ENCODE data around the gene ANKS1A. TPM values are rescaled to one million over a fixed set of nuclear protein-coding genes. Genes with fewer than 3 reads are reported as not detected.
A peak's percentile ranks its signal among the peaks of the same experiment; 100 is the strongest.

ANKS1A gene
- polyA plus RNA-seq, 1 of the 3 experiments (the other 2 are of a cell fraction), result 7.6 TPM

GRCh38 chr6:34951731-34952130 lies 62.7 kb downstream of the ANKS1A start:
- Histone ChIP-seq H2AFZ (ENCODE audit: low read depth) (no peak overlapping the region), H3K27ac (ENCODE audit: low read depth in 2 of 2, low read length in 1 of 2) (no peak overlapping the region), H3F3A (replicated peaks; ENCODE audit: insufficient read depth) (no peaks in the 10 kb centered on the region), H3K9me3 (no peaks in the 10 kb centered on the region), H3K4me3 (ENCODE audit: low read depth in 2 of 2, low read length in 1 of 2) (no peak overlapping the region), H3K4me1 (ENCODE audit: control insufficient read depth in 1 of 2, insufficient read depth in 2 of 2, low read depth in 1 of 2, low read length in 1 of 2) (peaks cover 4 to 6% of the 10 kb centered on the region in 2 experiments; a peak in 3 of 4 replicates), H4K20me1 (ENCODE audit: insufficient read depth) (no peaks in the 10 kb centered on the region; the same call in 1 of the 2 replicates), H3K9ac (no peak overlapping the region), H3K4me2 (no peak overlapping the region), H3K27me3 (ENCODE audit: insufficient read depth) (no peaks in the 10 kb centered on the region), H3K36me3 (replicated peaks in 1 of 2; ENCODE audit: control insufficient read depth in 1 of 2, insufficient read depth in 2 of 2, low read length in 1 of 2) (no peaks in the 10 kb centered on the region), H3K79me2 (ENCODE audit: insufficient read depth) (0 out of 2 replicates have a peak, but pooled peaks cover 3% of the 10 kb centered on the region), H3K9me2 (no peaks in the 10 kb centered on the region)
- no peak for DNase-seq
- CTCF ChIA-PET, result no interaction called here
- POLR2A ChIA-PET, result no interaction called here
- TF ChIP-seq SMC3 (IDR thresholded peaks at IDR 0.05; ENCODE audit: low read depth, low read length) (no peak), RXRA (IDR thresholded peaks at IDR 0.05; ENCODE audit: borderline replicate concordance, low read depth) (no peak), RAD21 (IDR thresholded peaks at IDR 0.05; ENCODE audit: low read length) (no peak), GATA2 (CRISPR knock-in tag; IDR thresholded peaks at IDR 0.05) (no peak)
- TF ChIP-seq, protein P1, sequence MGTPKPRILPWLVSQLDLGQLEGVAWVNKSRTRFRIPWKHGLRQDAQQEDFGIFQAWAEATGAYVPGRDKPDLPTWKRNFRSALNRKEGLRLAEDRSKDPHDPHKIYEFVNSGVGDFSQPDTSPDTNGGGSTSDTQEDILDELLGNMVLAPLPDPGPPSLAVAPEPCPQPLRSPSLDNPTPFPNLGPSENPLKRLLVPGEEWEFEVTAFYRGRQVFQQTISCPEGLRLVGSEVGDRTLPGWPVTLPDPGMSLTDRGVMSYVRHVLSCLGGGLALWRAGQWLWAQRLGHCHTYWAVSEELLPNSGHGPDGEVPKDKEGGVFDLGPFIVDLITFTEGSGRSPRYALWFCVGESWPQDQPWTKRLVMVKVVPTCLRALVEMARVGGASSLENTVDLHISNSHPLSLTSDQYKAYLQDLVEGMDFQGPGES (IDR thresholded peaks at IDR 0.05; ENCODE audit: low read depth, low read length), result no peak
- TF ChIP-seq, protein P2, sequence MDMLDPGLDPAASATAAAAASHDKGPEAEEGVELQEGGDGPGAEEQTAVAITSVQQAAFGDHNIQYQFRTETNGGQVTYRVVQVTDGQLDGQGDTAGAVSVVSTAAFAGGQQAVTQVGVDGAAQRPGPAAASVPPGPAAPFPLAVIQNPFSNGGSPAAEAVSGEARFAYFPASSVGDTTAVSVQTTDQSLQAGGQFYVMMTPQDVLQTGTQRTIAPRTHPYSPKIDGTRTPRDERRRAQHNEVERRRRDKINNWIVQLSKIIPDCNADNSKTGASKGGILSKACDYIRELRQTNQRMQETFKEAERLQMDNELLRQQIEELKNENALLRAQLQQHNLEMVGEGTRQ (IDR thresholded peaks at IDR 0.05; ENCODE audit: borderline replicate concordance, low read depth, low read length), result no peak
- 97% methylated on average over 4 of the region's 4 CpGs for WGBS (ENCODE audit: low lambda C conversion rate)

- POLR2A ChIA-PET, result no interaction called here
- Histone ChIP-seq H3K9me2 (no peaks in the 10 kb centered on the region), H3K4me3 (ENCODE audit: low read depth in 2 of 2, low read length in 1 of 2) (no peak overlapping the region), H3K4me2 (no peak overlapping the region), H2AFZ (ENCODE audit: low read depth) (no peak overlapping the region), H3K27ac (ENCODE audit: low read depth in 2 of 2, low read length in 1 of 2) (peak overlapping the region in 1 of 2 experiments; percentile 29; a peak in 1 of 4 replicates), H3K9ac (no peak overlapping the region), H4K20me1 (ENCODE audit: insufficient read depth) (0 out of 2 replicates have a peak, but pooled peaks cover 2% of the 10 kb centered on the region), H3F3A (replicated peaks; ENCODE audit: insufficient read depth) (no peaks in the 10 kb centered on the region), H3K36me3 (replicated peaks in 1 of 2; ENCODE audit: control insufficient read depth in 1 of 2, insufficient read depth in 2 of 2, low read length in 1 of 2) (no peaks in the 10 kb centered on the region), H3K9me3 (no peaks in the 10 kb centered on the region), H3K79me2 (ENCODE audit: insufficient read depth) (0 out of 2 replicates have a peak, but pooled peaks cover 2% of the 10 kb centered on the region), H3K27me3 (ENCODE audit: insufficient read depth) (no peaks in the 10 kb centered on the region), H3K4me1 (ENCODE audit: control insufficient read depth in 1 of 2, insufficient read depth in 2 of 2, low read depth in 1 of 2, low read length in 1 of 2) (peaks cover 15 to 16% of the 10 kb centered on the region in 2 experiments; a peak in 3 of 4 replicates)
- DNase-seq, result no peak
- 84% methylated on average over 2 of the region's 2 CpGs for WGBS (ENCODE audit: low lambda C conversion rate)
- peak; percentile 46; the same call in 1 of the 2 replicates for TF ChIP-seq FOSL2 (IDR thresholded peaks at IDR 0.05; ENCODE audit: borderline replicate concordance, low read depth)
- TF ChIP-seq FOXM1 (IDR thresholded peaks at IDR 0.05; ENCODE audit: low read depth), result no peak
- no peak for TF ChIP-seq GABPA (IDR thresholded peaks at IDR 0.05; ENCODE audit: low read depth)
- CTCF ChIA-PET, result no interaction called here
Measured at GRCh38 chr6:34953061-34954025, 64.3 kb downstream of the ANKS1A start.
